Duodenal mucosa (tissue), 2 donors: ENCODE data around the gene PSMA2.

Experiments used
- H3K27ac ChIP-seq: one replicate; pipeline ENCODE4 v1.7.0; 2013; ENCODE audit warnings: low read depth, low read length
- H3K27me3 ChIP-seq, 2 donors: one replicate each; pipeline ENCODE4 v1.7.0; 2013; ENCODE audit warnings: low read length in 2 of 2, control low read depth in 1 of 2; ENCODE audit not compliant: insufficient read depth in 2 of 2, control insufficient read depth in 1 of 2
- H3K36me3 ChIP-seq, 2 donors: one replicate each; pipeline ENCODE4 v1.7.0; 2013; ENCODE audit warnings: low read length in 2 of 2, control low read depth in 1 of 2; ENCODE audit not compliant: insufficient read depth in 2 of 2, control insufficient read depth in 1 of 2
- H3K4me1 ChIP-seq, 2 donors: one replicate each; pipeline ENCODE4 v1.7.0; 2013; ENCODE audit warnings: low read length in 2 of 2, control low read depth in 1 of 2; ENCODE audit not compliant: insufficient read depth in 2 of 2, control insufficient read depth in 1 of 2
- H3K4me3 ChIP-seq, 2 donors: one replicate each; pipeline ENCODE4 v1.7.0; 2013; ENCODE audit warnings: low read length in 2 of 2, low read depth in 1 of 2
- H3K9ac ChIP-seq, 2 donors: one replicate each; pipeline ENCODE4 v1.7.0; 2013; ENCODE audit warnings: low read length in 2 of 2, low read depth in 1 of 2
- H3K9me3 ChIP-seq, 2 donors: one replicate each; pipeline ENCODE4 v1.7.0; 2013; ENCODE audit warnings: low read length in 2 of 2, control low read depth in 1 of 2; ENCODE audit not compliant: control insufficient read depth in 1 of 2

PSMA2 gene

GRCh38 chr7:42931834-42932651 is at the start of gene PSMA2, which contains the start of gene MRPL32:
TSS of gene PSMA2 (minus strand) at chr7:42932174. CDS start at chr7:42932158, 16 bp downstream.
TSS of gene MRPL32 (plus strand) at chr7:42932376. CDS start at chr7:42932387, 11 bp downstream.
- H3K27me3 ChIP-seq = no peaks in the 10 kb centered on the region
- H3K9ac ChIP-seq = peak within 1 kb of the TSS; percentile 98
- H3K4me1 ChIP-seq = peaks cover 35 to 43% of the 10 kb centered on the region in 2 donors
- peaks cover 19% of the 10 kb centered on the region in 2 donors for H3K36me3 ChIP-seq
- peak within 1 kb of the TSS; percentile 98 to 99 for H3K4me3 ChIP-seq
- H3K9me3 ChIP-seq = no peaks in the 10 kb centered on the region
- H3K27ac ChIP-seq = peak within 1 kb of the TSS; percentile 54

- Histone ChIP-seq H3K9ac (no peak overlapping the region), H3K27ac (no peak overlapping the region), H3K9me3 (no peaks in the 10 kb centered on the region), H3K4me1 (no peaks in the 10 kb centered on the region), H3K4me3 (no peak overlapping the region), H3K27me3 (no peaks in the 10 kb centered on the region), H3K36me3 (no peaks in the 10 kb centered on the region)
Measured at GRCh38 chr7:42981601-42982000, 49.6 kb upstream of the PSMA2 start.

- Histone ChIP-seq H3K27ac (no peak overlapping the region), H3K9ac (no peak overlapping the region), H3K27me3 (no peaks in the 10 kb centered on the region), H3K4me3 (no peak overlapping the region), H3K36me3 (no peaks in the 10 kb centered on the region), H3K4me1 (no peaks in the 10 kb centered on the region), H3K9me3 (no peaks in the 10 kb centered on the region)
Measured at GRCh38 chr7:42980514-42980913, 48.5 kb upstream of the PSMA2 start.

GRCh38 chr7:42980084-42980483 is 48.1 kb upstream of the PSMA2 start:
- Histone ChIP-seq H3K27me3 (no peaks in the 10 kb centered on the region), H3K36me3 (no peaks in the 10 kb centered on the region), H3K4me1 (no peaks in the 10 kb centered on the region), H3K9me3 (no peaks in the 10 kb centered on the region), H3K9ac (no peak overlapping the region), H3K27ac (no peak overlapping the region), H3K4me3 (no peak overlapping the region)

DNA sequence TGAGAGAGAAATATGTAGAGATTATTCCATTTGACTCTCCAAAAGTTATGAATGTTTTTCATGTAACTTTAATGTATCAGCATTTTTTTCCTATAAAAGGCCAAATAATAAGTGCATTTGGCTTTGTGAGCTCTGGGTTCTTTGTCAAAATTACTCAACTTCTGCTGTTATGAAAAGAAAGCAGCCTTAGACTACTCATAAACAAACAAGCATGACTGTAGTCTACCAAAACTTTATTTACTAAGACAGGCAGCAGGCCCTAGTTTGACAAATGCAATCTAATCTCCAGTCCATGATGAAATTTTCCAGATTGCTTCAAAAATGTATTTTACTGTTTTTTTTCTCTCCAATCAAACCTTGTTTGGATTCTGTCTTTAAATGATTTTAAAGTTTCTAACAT is 46.5 kb upstream of the PSMA2 start:
- Histone ChIP-seq H3K9ac (no peak overlapping the region), H3K4me1 (no peaks in the 10 kb centered on the region), H3K27ac (no peak overlapping the region), H3K4me3 (no peak overlapping the region), H3K36me3 (no peaks in the 10 kb centered on the region), H3K27me3 (no peaks in the 10 kb centered on the region), H3K9me3 (no peaks in the 10 kb centered on the region)

GRCh38 chr7:42976371-42976770 is 44.4 kb upstream of the PSMA2 start:
- Histone ChIP-seq H3K4me3 (no peak overlapping the region), H3K4me1 (no peaks in the 10 kb centered on the region), H3K36me3 (no peaks in the 10 kb centered on the region), H3K27ac (no peak overlapping the region), H3K9me3 (no peaks in the 10 kb centered on the region), H3K9ac (no peak overlapping the region), H3K27me3 (no peaks in the 10 kb centered on the region)

- no peak overlapping the region for H3K4me3 ChIP-seq
- no peak overlapping the region for H3K9ac ChIP-seq
- H3K4me1 ChIP-seq = no peaks in the 10 kb centered on the region
- no peaks in the 10 kb centered on the region for H3K9me3 ChIP-seq
- H3K27me3 ChIP-seq = no peaks in the 10 kb centered on the region
- no peak overlapping the region for H3K27ac ChIP-seq
- no peaks in the 10 kb centered on the region for H3K36me3 ChIP-seq
Measured at GRCh38 chr7:42972699-42973500, 40.9 kb upstream of the PSMA2 start.

DNA sequence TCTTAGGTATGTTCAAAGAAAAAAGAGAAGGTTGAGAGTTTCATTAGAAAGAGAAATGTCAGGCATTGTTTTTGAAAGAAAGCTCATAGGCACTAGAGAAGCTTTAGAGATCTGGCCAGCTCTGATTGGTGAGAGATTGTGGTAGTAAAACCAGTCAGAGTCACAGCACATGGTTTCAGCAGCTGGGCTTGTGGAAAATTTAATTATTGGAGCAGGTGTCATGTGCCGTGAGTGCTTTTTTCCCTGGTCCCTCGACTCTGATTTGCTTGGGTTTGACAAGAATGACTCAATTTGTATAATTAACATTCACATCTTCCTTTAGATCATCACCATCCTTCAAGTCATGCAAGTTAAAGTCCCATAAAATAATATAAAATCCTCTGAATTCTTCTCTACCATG is 35.4 kb upstream of the PSMA2 start:
- no peaks in the 10 kb centered on the region for H3K4me1 ChIP-seq
- H3K27me3 ChIP-seq = no peaks in the 10 kb centered on the region
- H3K9me3 ChIP-seq = no peaks in the 10 kb centered on the region
- no peak overlapping the region for H3K9ac ChIP-seq
- H3K4me3 ChIP-seq = no peak overlapping the region
- no peak overlapping the region for H3K27ac ChIP-seq
- no peaks in the 10 kb centered on the region for H3K36me3 ChIP-seq

DNA sequence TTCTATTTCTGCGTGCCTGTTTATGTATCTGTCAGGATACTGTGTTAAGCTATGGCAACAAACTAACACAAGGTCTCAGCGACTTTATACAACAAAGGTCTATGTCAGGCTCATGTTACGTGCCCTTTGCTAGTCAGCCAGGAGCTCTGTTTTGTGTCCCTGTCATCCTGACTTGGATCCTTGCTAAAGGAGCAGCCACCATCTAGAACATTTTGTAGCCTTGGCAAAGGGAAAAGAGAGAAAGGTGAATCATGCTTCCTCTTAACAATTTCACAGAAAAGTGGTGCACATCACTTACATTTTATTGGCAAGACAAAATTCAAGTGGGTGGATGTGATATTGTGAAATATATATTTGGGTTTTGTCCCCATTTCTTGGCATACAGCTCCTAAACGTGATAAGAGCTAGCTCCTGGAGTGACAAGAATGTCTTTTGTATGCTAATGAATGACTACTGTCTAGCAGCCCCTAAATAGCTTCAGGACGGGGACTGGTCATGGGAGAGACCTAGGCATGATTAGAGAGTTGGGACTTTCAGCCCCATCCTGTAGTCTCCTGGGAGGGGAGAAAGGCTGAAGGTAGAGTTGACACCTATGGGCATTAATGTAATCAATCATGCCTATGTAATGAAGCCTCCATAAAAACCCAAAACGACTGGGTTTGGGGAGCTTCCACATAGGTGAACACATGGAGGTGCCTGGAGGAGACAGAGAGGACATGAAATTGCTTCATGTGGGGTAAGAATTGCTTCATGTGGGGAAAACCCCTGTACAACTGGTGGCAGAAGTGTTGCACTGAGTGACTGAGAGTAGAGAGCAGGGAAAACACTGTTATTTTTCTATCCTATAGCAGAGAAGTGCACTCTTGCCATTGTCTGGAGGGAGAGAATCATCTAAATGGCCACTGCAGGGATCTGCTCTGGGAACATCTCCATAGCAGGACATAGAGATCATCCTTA is 33.2 kb upstream of the PSMA2 start:
- Histone ChIP-seq H3K4me1 (no peaks in the 10 kb centered on the region), H3K36me3 (no peaks in the 10 kb centered on the region), H3K9ac (no peak overlapping the region), H3K27ac (no peak overlapping the region), H3K4me3 (no peak overlapping the region), H3K9me3 (no peaks in the 10 kb centered on the region), H3K27me3 (no peaks in the 10 kb centered on the region)
